NAMALWA (cell line): ENCODE measurements around the gene OXNAD1.

Experiments used
- DNase-seq: peaks from one replicate; pipeline ENCODE4 v3.0.0-alpha.2; 2015; ENCODE audit warnings: low spot score

Gene OXNAD1

GRCh38 chr3:16247282-16248061, 17.5 kb upstream of the OXNAD1 start:
- peak; percentile 92 for DNase-seq

GRCh38 chr3:16248556-16248955, 16.5 kb upstream of the OXNAD1 start:
- DNase-seq, result no peak

GRCh38 chr3:16249336-16249735, 15.7 kb upstream of the OXNAD1 start:
- peak; percentile 52 for DNase-seq

GRCh38 chr3:16249886-16250285, 15.1 kb upstream of the OXNAD1 start:
- no peak for DNase-seq

GRCh38 chr3:16251316-16252085, 13.5 kb upstream of the OXNAD1 start:
- DNase-seq, result no peak

- peak; percentile 19 for DNase-seq
Measured at GRCh38 chr3:16252243-16252978, 12.6 kb upstream of the OXNAD1 start.

- peak; percentile 21 for DNase-seq
Measured at GRCh38 chr3:16252988-16253387, 12.0 kb upstream of the OXNAD1 start.

GRCh38 chr3:16253601-16254000, 11.4 kb upstream of the OXNAD1 start:
- DNase-seq, result no peak

- no peak for DNase-seq
Measured at GRCh38 chr3:16254916-16255315, 10.1 kb upstream of the OXNAD1 start.

GRCh38 chr3:16255326-16255725, 9.7 kb upstream of the OXNAD1 start:
- no peak for DNase-seq

- DNase-seq, result no peak
Measured at GRCh38 chr3:16255726-16256125, 9.3 kb upstream of the OXNAD1 start.

GRCh38 chr3:16257309-16257708, 7.7 kb upstream of the OXNAD1 start:
- no peak for DNase-seq

- no peak for DNase-seq
Measured at GRCh38 chr3:16258177-16258576, 6.8 kb upstream of the OXNAD1 start.

GRCh38 chr3:16258866-16259265, 6.1 kb upstream of the OXNAD1 start:
- DNase-seq, result no peak

GRCh38 chr3:16260046-16260445, 5.0 kb upstream of the OXNAD1 start:
- no peak for DNase-seq

- DNase-seq, result no peak
Measured at GRCh38 chr3:16262174-16262573, 2.8 kb upstream of the OXNAD1 start.

GRCh38 chr3:16264174-16264707, 771 bp upstream of the OXNAD1 start:
- DNase-seq, result no peak

GRCh38 chr3:16265455-16265786, 409 bp downstream of the OXNAD1 start:
- no peak for DNase-seq

- peak; percentile 15 for DNase-seq
Measured at GRCh38 chr3:16266714-16267113, 1.7 kb downstream of the OXNAD1 start.

GRCh38 chr3:16270855-16271254, 5.8 kb downstream of the OXNAD1 start:
- DNase-seq, result no peak

GRCh38 chr3:16272588-16272987, 7.6 kb downstream of the OXNAD1 start:
- DNase-seq, result no peak

GRCh38 chr3:16273867-16274266, 8.9 kb downstream of the OXNAD1 start:
- DNase-seq, result no peak

GRCh38 chr3:16277471-16277870, 12.5 kb downstream of the OXNAD1 start:
- DNase-seq, result no peak
